Activated gamma-delta T cell treated with Interleukin-2 at 50 U/mL for 16 hours (primary cell): ENCODE data around the gene ZNF860.

Source experiments
- DNase-seq: peaks from one replicate; pipeline ENCODE4 v3.0.0-alpha.2; 2020

ZNF860 gene

GRCh38 chr3:31981206-31982181 is at the start of gene ZNF860, which contains the start of gene OSBPL10:
Gene ZNF860 (plus strand): TSS chr3:31981750. CDS start chr3:31989080, 7,330 bp downstream.
Gene OSBPL10 (minus strand): TSS chr3:31981262. CDS start chr3:31981179, 83 bp downstream.
- DNase-seq: no peak

GRCh38 chr3:31932990-31933389 is 48.6 kb upstream of the ZNF860 start:
- DNase-seq: no peak

GRCh38 chr3:31934018-31934417 is 47.5 kb upstream of the ZNF860 start:
- no peak for DNase-seq

- DNase-seq: no peak
These were observed 46.7 kb upstream of the ZNF860 start for GRCh38 chr3:31934866-31935265.

GRCh38 chr3:31936420-31937060 is 45.0 kb upstream of the ZNF860 start:
- DNase-seq: no peak

- no peak for DNase-seq
These were observed 44.3 kb upstream of the ZNF860 start for GRCh38 chr3:31937225-31937624.

- no peak for DNase-seq
These were observed 39.1 kb upstream of the ZNF860 start for GRCh38 chr3:31942446-31942845.

GRCh38 chr3:31943041-31943440 is 38.5 kb upstream of the ZNF860 start:
- DNase-seq: no peak

- DNase-seq: no peak
These were observed 35.9 kb upstream of the ZNF860 start for GRCh38 chr3:31945738-31946052.

GRCh38 chr3:31946484-31947081 is 35.0 kb upstream of the ZNF860 start:
- no peak for DNase-seq

GRCh38 chr3:31947162-31947561 is 34.4 kb upstream of the ZNF860 start:
- DNase-seq: no peak

GRCh38 chr3:31947671-31948091 is 33.9 kb upstream of the ZNF860 start:
- DNase-seq: no peak

GRCh38 chr3:31948280-31948679 is 33.3 kb upstream of the ZNF860 start:
- DNase-seq: no peak

GRCh38 chr3:31952205-31952604 is 29.3 kb upstream of the ZNF860 start:
- DNase-seq: no peak

- no peak for DNase-seq
These were observed 28.5 kb upstream of the ZNF860 start for GRCh38 chr3:31953091-31953490.

GRCh38 chr3:31953636-31954035 is 27.9 kb upstream of the ZNF860 start:
- no peak for DNase-seq

- no peak for DNase-seq
These were observed 26.0 kb upstream of the ZNF860 start for GRCh38 chr3:31955581-31955980.

GRCh38 chr3:31957106-31957505 is 24.4 kb upstream of the ZNF860 start:
- DNase-seq: no peak

- DNase-seq: no peak
These were observed 22.8 kb upstream of the ZNF860 start for GRCh38 chr3:31958701-31959152.

GRCh38 chr3:31959251-31959650 is 22.3 kb upstream of the ZNF860 start:
- DNase-seq: no peak

GRCh38 chr3:31959951-31960792 is 21.4 kb upstream of the ZNF860 start:
- no peak for DNase-seq

GRCh38 chr3:31960793-31961431 is 20.6 kb upstream of the ZNF860 start:
- no peak for DNase-seq
